Trophoblast cell (in vitro differentiated cells and primary cell): ENCODE results near the gene THAP4.

ENCODE experiments used
- DNase-seq, 2 donors: peaks; one replicate each; pipeline ENCODE4 v3.0.0-alpha.2; 2016
- H2AFZ ChIP-seq: 2 replicates; pipeline ENCODE4 v1.6.1; 2013; ENCODE audit warnings: low read length, moderate library complexity, mild to moderate bottlenecking; ENCODE audit not compliant: insufficient read depth, poor library complexity
- H2AK5ac ChIP-seq: 2 replicates; pipeline ENCODE4 v1.6.1; 2013; ENCODE audit warnings: mild to moderate bottlenecking, low read length
- H2BK120ac ChIP-seq: 2 replicates; pipeline ENCODE4 v1.6.1; 2013; ENCODE audit warnings: low read length, mild to moderate bottlenecking, moderate library complexity; ENCODE audit not compliant: insufficient read depth, poor library complexity
- H2BK12ac ChIP-seq: 2 replicates; pipeline ENCODE4 v1.6.1; 2013; ENCODE audit warnings: mild to moderate bottlenecking, low read length, moderate library complexity
- H2BK5ac ChIP-seq: 2 replicates; pipeline ENCODE4 v1.6.1; 2013; ENCODE audit warnings: low read length, low read depth, moderate library complexity, mild to moderate bottlenecking; ENCODE audit not compliant: poor library complexity
- H3K14ac ChIP-seq: 2 replicates; pipeline ENCODE4 v1.6.1; 2013; ENCODE audit warnings: mild to moderate bottlenecking, low read length
- H3K18ac ChIP-seq: 2 replicates; pipeline ENCODE4 v1.6.1; 2013; ENCODE audit warnings: mild to moderate bottlenecking, low read length
- H3K23ac ChIP-seq: 2 replicates; pipeline ENCODE4 v1.6.1; 2013; ENCODE audit warnings: low read length
- H3K27ac ChIP-seq: 2 replicates; pipeline ENCODE4 v1.5.1; 2013; ENCODE audit warnings: low read depth, mild to moderate bottlenecking, inconsistent platforms, low read length, moderate library complexity
- H3K27me3 ChIP-seq: 2 replicates; pipeline ENCODE4 v1.6.1; 2013; ENCODE audit warnings: inconsistent platforms, mild to moderate bottlenecking, low read length, moderate library complexity; ENCODE audit not compliant: insufficient read depth
- H3K36me3 ChIP-seq, 2 experiments: 1 replicate in 1 of 2; 2 replicates in 1 of 2; pipeline ENCODE4 v1.6.1; 2013; ENCODE audit warnings: low read length in 2 of 2, mild to moderate bottlenecking in 2 of 2, moderate library complexity in 1 of 2; ENCODE audit not compliant: insufficient read depth in 2 of 2, control insufficient read depth in 1 of 2
- H3K4ac ChIP-seq: 2 replicates; pipeline ENCODE4 v1.6.1; 2013; ENCODE audit warnings: low read depth, mild to moderate bottlenecking, low read length, moderate library complexity
- H3K4me1 ChIP-seq, 2 experiments: 1 replicate in 1 of 2; 2 replicates in 1 of 2; pipeline ENCODE4 v1.6.1; 2013; ENCODE audit warnings: low read length in 2 of 2, mild to moderate bottlenecking in 2 of 2, moderate library complexity in 1 of 2; ENCODE audit not compliant: insufficient read depth in 2 of 2, control insufficient read depth in 1 of 2
- H3K4me2 ChIP-seq: 2 replicates; pipeline ENCODE4 v1.6.1; 2013; ENCODE audit warnings: inconsistent platforms, mild to moderate bottlenecking, low read length, moderate library complexity
- H3K4me3 ChIP-seq: 2 replicates; pipeline ENCODE4 v1.5.1; 2013; ENCODE audit warnings: mild to moderate bottlenecking, low read depth, low read length, inconsistent platforms
- H3K79me1 ChIP-seq: one replicate; pipeline ENCODE4 v1.6.1; 2013; ENCODE audit warnings: low read length
- H3K79me2 ChIP-seq: 2 replicates; pipeline ENCODE4 v1.6.1; 2013; ENCODE audit warnings: low read length, mild to moderate bottlenecking; ENCODE audit not compliant: control insufficient read depth, insufficient read depth, poor library complexity
- H3K9ac ChIP-seq: 2 replicates; pipeline ENCODE4 v1.6.1; 2013; ENCODE audit warnings: mild to moderate bottlenecking, low read length
- H3K9me3 ChIP-seq: 2 replicates; pipeline ENCODE4 v1.6.1; 2013; ENCODE audit warnings: low read depth, mild to moderate bottlenecking, control low read depth, inconsistent platforms, low read length; ENCODE audit not compliant: insufficient read depth
- H4K12ac ChIP-seq: 2 replicates; pipeline ENCODE4 v1.6.1; 2013; ENCODE audit warnings: low read depth, mild to moderate bottlenecking, low read length, moderate library complexity
- H4K8ac ChIP-seq: 2 replicates; pipeline ENCODE4 v1.6.1; 2013; ENCODE audit warnings: low read depth, mild to moderate bottlenecking, low read length, moderate library complexity
- H4K91ac ChIP-seq: one replicate; pipeline ENCODE4 v1.6.1; 2013; ENCODE audit warnings: low read depth, mild to moderate bottlenecking, low read length, moderate library complexity
- WGBS: extraction: QIAGEN DNeasy Blood & Tissue Kit; methylation state at CpG from one replicate; pipeline ENCODE4 v1.1.7; 2013; ENCODE audit warnings: missing lambda C conversion rate; ENCODE audit not compliant: insufficient read length, insufficient coverage; ENCODE audit errors: extremely low coverage; 5-methylcytosine and 5-hydroxymethylcytosine counted together

The THAP4 gene

GRCh38 chr2:241542278-241542605 lies 94.7 kb downstream of the THAP4 start:
- Histone ChIP-seq H3K9me3 (peaks cover 6% of the 10 kb centered on the region), H2AK5ac (no peak overlapping the region), H2BK12ac (no peak overlapping the region), H3K18ac (no peak overlapping the region), H2BK120ac (no peak overlapping the region), H4K91ac (no peak overlapping the region), H3K14ac (no peak overlapping the region), H4K8ac (no peak overlapping the region), H2AFZ (no peak overlapping the region), H3K4me2 (no peak overlapping the region), H3K36me3 (peaks cover 0 to 2% of the 10 kb centered on the region in 2 experiments), H3K4ac (no peak overlapping the region), H3K23ac (no peak overlapping the region), H3K4me1 (peaks cover 28 to 30% of the 10 kb centered on the region in 2 experiments), H3K79me2 (peaks cover 2% of the 10 kb centered on the region), H3K27me3 (peaks cover 12% of the 10 kb centered on the region), H3K4me3 (no peak overlapping the region), H3K9ac (no peak overlapping the region), H3K79me1 (peaks cover 6% of the 10 kb centered on the region), H3K27ac (no peak overlapping the region), H2BK5ac (no peak overlapping the region), H4K12ac (no peak overlapping the region)
- DNase-seq: no peak
- no CpG with 5 or more reads among the region's 15 CpGs for WGBS

GRCh38 chr2:241541564-241542277 lies 95.2 kb downstream of the THAP4 start:
- Histone ChIP-seq H4K91ac (no peak overlapping the region), H3K27me3 (peaks cover 12% of the 10 kb centered on the region), H3K9me3 (peaks cover 6% of the 10 kb centered on the region), H3K79me1 (peaks cover 4% of the 10 kb centered on the region), H3K18ac (no peak overlapping the region), H2BK120ac (no peak overlapping the region), H3K14ac (no peak overlapping the region), H3K4ac (no peak overlapping the region), H4K12ac (no peak overlapping the region), H2BK12ac (no peak overlapping the region), H3K4me3 (no peak overlapping the region), H3K4me1 (peaks cover 23 to 27% of the 10 kb centered on the region in 2 experiments), H2AFZ (peak overlapping the region; percentile 23), H3K9ac (no peak overlapping the region), H3K36me3 (peaks cover 0 to 2% of the 10 kb centered on the region in 2 experiments), H3K4me2 (peak overlapping the region; percentile 50), H3K79me2 (peaks cover under 1% of the 10 kb centered on the region), H2BK5ac (no peak overlapping the region), H3K27ac (no peak overlapping the region), H4K8ac (no peak overlapping the region), H2AK5ac (no peak overlapping the region), H3K23ac (no peak overlapping the region)
- no CpG with 5 or more reads among the region's 62 CpGs for WGBS
- DNase-seq: no peak

- Histone ChIP-seq H3K4me3 (no peak overlapping the region), H4K12ac (peak overlapping the region; percentile 47), H3K79me2 (no peaks in the 10 kb centered on the region), H3K36me3 (peaks cover 0 to 2% of the 10 kb centered on the region in 2 experiments), H4K8ac (peak overlapping the region; percentile 71), H2BK12ac (no peak overlapping the region), H2AFZ (peak overlapping the region; percentile 30), H2AK5ac (no peak overlapping the region), H3K79me1 (peaks cover 2% of the 10 kb centered on the region), H2BK120ac (peak overlapping the region; percentile 43), H3K23ac (no peak overlapping the region), H3K4me2 (peak overlapping the region; percentile 50), H3K9me3 (peaks cover 6% of the 10 kb centered on the region), H3K4me1 (peaks cover 21 to 23% of the 10 kb centered on the region in 2 experiments), H3K14ac (no peak overlapping the region), H4K91ac (no peak overlapping the region), H2BK5ac (no peak overlapping the region), H3K9ac (no peak overlapping the region), H3K4ac (no peak overlapping the region), H3K27me3 (peaks cover 12% of the 10 kb centered on the region), H3K27ac (no peak overlapping the region), H3K18ac (no peak overlapping the region)
- no CpG with 5 or more reads among the region's 68 CpGs for WGBS
- peak; percentile 46 to 67 for DNase-seq
These were observed 96.0 kb downstream of the THAP4 start for GRCh38 chr2:241540771-241541561.

GRCh38 chr2:241540401-241540770 lies 96.6 kb downstream of the THAP4 start:
- Histone ChIP-seq H2AK5ac (no peak overlapping the region), H3K9me3 (peaks cover 2% of the 10 kb centered on the region), H2BK5ac (no peak overlapping the region), H4K91ac (no peak overlapping the region), H4K8ac (no peak overlapping the region), H2AFZ (peak overlapping the region; percentile 30), H3K79me2 (no peaks in the 10 kb centered on the region), H3K4me2 (no peak overlapping the region), H3K9ac (no peak overlapping the region), H3K18ac (no peak overlapping the region), H3K4ac (no peak overlapping the region), H2BK120ac (no peak overlapping the region), H3K4me1 (peaks cover 18 to 19% of the 10 kb centered on the region in 2 experiments), H3K14ac (no peak overlapping the region), H3K27ac (no peak overlapping the region), H3K36me3 (no peaks in the 10 kb centered on the region), H3K23ac (no peak overlapping the region), H3K79me1 (peaks cover 2% of the 10 kb centered on the region), H3K27me3 (peaks cover 12% of the 10 kb centered on the region), H2BK12ac (no peak overlapping the region), H4K12ac (no peak overlapping the region), H3K4me3 (no peak overlapping the region)
- no CpG with 5 or more reads among the region's 10 CpGs for WGBS
- no peak for DNase-seq
